Fibroblast of lung (primary cell): ENCODE measurements around the gene AAMP.

ENCODE experiments used
- CTCF ChIP-seq, 2 donors: IDR thresholded peaks in 1 of 2; conservative IDR thresholded peaks in 1 of 2; 1 replicate in 1 of 2; 2 replicates in 1 of 2; pipeline ENCODE4 v1.5.1; 2011 to 2012; ENCODE audit warnings: low read length in 2 of 2, control low read depth in 1 of 2, inconsistent platforms in 1 of 2, low read depth in 1 of 2, mild to moderate bottlenecking in 1 of 2
- EZH2 ChIP-seq: IDR thresholded peaks from 2 replicates; pipeline ENCODE4 v1.5.1; 2012; ENCODE audit warnings: low read length, control low read depth, mild to moderate bottlenecking; ENCODE audit errors: missing control alignments

GRCh38 chr2:218249691-218250090 is 20.2 kb downstream of the AAMP start:
- TF ChIP-seq CTCF (conservative IDR thresholded peaks at IDR 0.05 in 1 of 2, IDR thresholded peaks at IDR 0.05 in 1 of 2; ENCODE audit: low read depth in 1 of 2, low read length in 2 of 2) = no peak
- TF ChIP-seq EZH2 = no peak
